H1 (cell line): ENCODE results near the gene RNASE7.

ENCODE experiments used
- CEBPB ChIP-seq: IDR thresholded peaks from 2 replicates; pipeline ENCODE4 v1.6.1; 2012; ENCODE audit warnings: low read depth, low read length
- CTCF ChIP-seq, 3 experiments: IDR thresholded peaks; 1 replicate in 2 of 3; 2 replicates in 1 of 3; pipeline versions ENCODE4 v1.5.1 to v1.6.1; 2011; ENCODE audit warnings: low read length in 3 of 3, mild to moderate bottlenecking in 3 of 3, inconsistent platforms in 2 of 3, low read depth in 1 of 3, moderate library complexity in 1 of 3; ENCODE audit not compliant: insufficient read depth in 1 of 3; ENCODE audit errors: control extremely low read depth in 1 of 3
- NANOG ChIP-seq: IDR thresholded peaks from 2 replicates; pipeline ENCODE4 v1.6.1; 2011; ENCODE audit warnings: low read length, low read depth, mild to moderate bottlenecking, inconsistent platforms; ENCODE audit not compliant: insufficient read depth, poor library complexity, severe bottlenecking
- POLR2A ChIP-seq, 2 experiments: IDR thresholded peaks; 1 replicate in 1 of 2; 2 replicates in 1 of 2; pipeline ENCODE4 v1.6.1; 2011; ENCODE audit warnings: low read depth in 2 of 2, low read length in 2 of 2, mild to moderate bottlenecking in 2 of 2; ENCODE audit errors: control extremely low read depth in 1 of 2
- POLR2AphosphoS5 ChIP-seq: IDR thresholded peaks from 2 replicates; pipeline ENCODE4 v1.6.1; 2011; ENCODE audit warnings: low read depth, low read length
- RAD21 ChIP-seq, 2 experiments: IDR thresholded peaks in 1 of 2; conservative IDR thresholded peaks in 1 of 2; 2 replicates each; pipeline ENCODE4 v1.6.1; 2011; ENCODE audit warnings: low read depth in 2 of 2, low read length in 2 of 2, improper control_type of control experiment in 1 of 2, inconsistent platforms in 1 of 2, mild to moderate bottlenecking in 1 of 2, moderate library complexity in 1 of 2
- RFX5 ChIP-seq: IDR thresholded peaks from 2 replicates; pipeline ENCODE4 v1.6.1; 2011; ENCODE audit warnings: low read depth, low read length, improper control_type of control experiment, borderline replicate concordance
- SIX5 ChIP-seq: IDR thresholded peaks from 2 replicates; pipeline ENCODE4 v1.6.1; 2011; ENCODE audit warnings: mild to moderate bottlenecking, low read depth, low read length
- SUZ12 ChIP-seq: fragments of 200-600 bp; sonication (generic); IDR thresholded peaks from 2 replicates; pipeline ENCODE4 v1.6.1; 2012; ENCODE audit warnings: mild to moderate bottlenecking, inconsistent platforms, low read length, moderate library complexity, mixed read lengths

- TF ChIP-seq NANOG: no peak
- TF ChIP-seq CTCF (IDR thresholded peaks at IDR 0.05; ENCODE audit: control extremely low read depth in 1 of 3, insufficient read depth in 1 of 3, low read depth in 1 of 3, low read length in 3 of 3): peak in 2 of 3 experiments; percentile 51 to 55; a peak in 3 of 4 replicates
- no peak for TF ChIP-seq POLR2AphosphoS5
- TF ChIP-seq SIX5: no peak
- no peak for TF ChIP-seq RFX5
- TF ChIP-seq CEBPB: no peak
- peak; percentile 49 to 63 for TF ChIP-seq RAD21 (IDR thresholded peaks at IDR 0.05 in 1 of 2, conservative IDR thresholded peaks at IDR 0.05 in 1 of 2; ENCODE audit: low read depth in 2 of 2, low read length in 2 of 2)
- TF ChIP-seq SUZ12: no peak
- TF ChIP-seq POLR2A (IDR thresholded peaks at IDR 0.05; ENCODE audit: control extremely low read depth in 1 of 2, low read depth in 2 of 2, low read length in 2 of 2): no peak
Measured at GRCh38 chr14:21066882-21067502, 24.8 kb downstream of the RNASE7 start.
